MV-4-11 (cell line): ENCODE measurements around the gene DOLK.
"Not testable (repeated sequence)": the region's sequence is repeated elsewhere in the genome, so short reads cannot be mapped to it uniquely, and the experiment has no call there.

Experiments used
- DNase-seq: peaks from one replicate; lab custom pipeline; 2025; lab: John Stamatoyannopoulos, UW

The DOLK gene

DNA sequence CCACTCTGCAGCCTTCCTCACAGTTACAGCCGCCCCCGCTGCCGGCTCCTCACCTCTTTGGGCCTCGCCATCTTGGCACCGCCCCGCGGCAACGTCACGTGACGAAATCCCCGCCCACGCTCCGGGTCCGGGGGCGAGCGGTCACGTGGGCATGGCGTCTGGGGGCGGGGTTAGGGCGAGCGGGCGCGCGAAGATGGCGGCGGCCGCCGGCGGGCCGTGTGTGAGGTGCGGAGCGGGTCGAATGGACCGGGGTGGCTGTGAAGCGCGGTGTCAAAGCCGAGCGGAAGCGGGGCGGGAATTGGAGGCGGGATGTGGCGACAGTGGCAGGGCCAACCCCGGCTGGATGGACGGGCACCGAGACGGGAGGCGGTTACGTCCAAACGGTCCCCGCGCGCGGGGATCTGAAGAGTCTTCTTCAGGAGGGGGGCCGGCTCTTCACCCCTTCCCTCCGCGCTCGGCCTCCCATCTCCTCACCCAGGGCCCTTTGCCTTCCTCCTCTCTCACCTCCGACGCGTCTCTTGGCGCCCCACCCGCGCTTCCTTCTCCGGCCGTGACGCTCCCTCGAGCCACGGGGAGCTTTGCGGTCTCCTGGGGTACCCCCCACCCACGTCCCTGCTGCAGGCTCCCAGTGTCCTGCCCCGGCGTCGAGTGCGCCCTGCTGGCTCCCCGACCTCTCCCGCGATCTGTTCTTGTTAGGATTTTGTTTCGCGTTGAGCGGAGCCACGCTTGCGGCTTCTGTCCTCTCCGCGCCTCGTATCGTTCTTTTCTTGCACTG lies at the start of gene DOLK, which contains the start of gene NUP188:
TSS of gene DOLK (minus strand) at position 77 of the 775 bp plus-strand sequence. CDS start 300 bp downstream, outside the sequence.
TSS of gene NUP188 (plus strand) at position 173 of the 775 bp plus-strand sequence. CDS start at position 194, 21 bp downstream.
- peak; percentile 79 for DNase-seq

DNA sequence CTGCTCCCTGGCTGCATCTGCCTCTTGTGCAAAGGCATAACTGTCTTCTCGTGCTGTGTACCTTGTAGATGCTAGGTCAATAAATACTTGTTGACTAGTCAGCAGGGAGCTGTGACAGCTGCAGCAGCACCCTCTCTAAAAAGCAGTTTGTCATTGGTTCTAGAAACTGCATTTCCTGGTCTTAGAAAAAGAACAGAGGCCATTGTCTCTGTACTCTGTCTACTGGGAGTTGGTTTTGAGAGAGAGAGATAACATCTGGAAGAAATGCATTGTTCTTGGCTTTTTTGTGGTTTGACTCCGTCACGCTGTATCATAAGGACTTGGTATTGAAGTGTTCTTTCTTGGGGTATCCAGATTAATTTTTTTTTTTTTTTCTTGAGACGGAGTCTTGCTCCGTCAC lies 48.4 kb upstream of the DOLK start:
- DNase-seq: no peak

- DNase-seq: no peak
Measured at GRCh38 chr9:128992995-128993394, 45.6 kb upstream of the DOLK start.

DNA sequence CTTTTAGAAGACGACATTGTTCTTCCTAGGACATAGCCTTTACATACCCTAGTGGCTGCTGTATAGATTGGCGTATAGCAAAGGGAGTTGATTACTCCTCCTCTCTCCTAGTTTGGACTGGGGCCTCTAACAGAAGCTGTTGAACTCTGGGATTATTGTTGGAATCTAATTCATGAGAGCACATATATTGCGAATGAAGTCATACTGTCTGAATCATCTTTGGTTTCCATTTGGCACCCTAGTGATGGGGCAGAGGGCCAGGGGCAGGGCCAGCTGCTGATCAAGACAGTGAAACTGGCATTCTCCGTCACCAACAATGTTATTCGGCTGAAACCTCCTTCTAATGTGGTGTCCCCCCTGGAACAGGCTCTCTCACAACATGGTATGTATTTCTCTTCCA lies 40.4 kb upstream of the DOLK start:
- no peak for DNase-seq

GRCh38 chr9:128986671-128987070 lies 39.3 kb upstream of the DOLK start:
- DNase-seq: no peak

DNA sequence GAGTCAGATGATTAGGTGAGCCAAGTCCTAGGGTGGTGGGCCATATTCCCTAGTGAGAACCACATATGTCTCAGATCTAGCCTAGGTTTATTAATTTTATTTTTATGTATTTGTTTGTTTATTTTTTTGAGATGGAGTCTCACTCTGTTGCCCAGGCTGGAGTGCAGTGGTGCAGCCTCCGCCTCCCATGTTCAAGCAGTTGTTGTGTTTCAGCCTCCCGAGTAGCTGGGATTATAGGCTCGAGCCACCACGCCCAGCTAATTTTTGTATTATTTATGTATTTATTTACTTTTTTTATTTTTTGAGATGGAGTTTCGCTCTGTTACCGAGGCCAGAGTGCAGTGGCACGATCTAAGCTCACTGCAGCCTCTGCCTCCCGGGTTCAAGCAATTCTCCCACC lies 36.1 kb upstream of the DOLK start:
- DNase-seq: no peak

DNA sequence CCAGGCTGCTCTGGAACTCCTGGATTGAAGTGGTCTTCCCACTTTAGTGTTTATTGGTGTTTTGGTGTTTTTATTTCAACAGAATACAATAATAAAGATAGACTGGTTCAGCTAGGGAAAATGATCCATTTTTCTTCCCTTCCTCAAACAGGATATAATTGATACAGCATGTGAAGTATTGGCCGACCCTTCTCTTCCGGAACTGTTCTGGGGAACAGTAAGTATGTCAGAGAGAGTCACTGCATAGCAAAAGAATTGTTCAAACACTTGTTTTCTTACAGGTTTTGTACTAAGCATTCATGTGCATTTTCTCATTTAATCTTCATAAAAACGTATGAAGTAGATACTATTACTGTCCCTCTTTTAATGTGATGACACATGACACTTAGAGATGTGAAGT lies 31.7 kb upstream of the DOLK start:
- no peak for DNase-seq

- no peak for DNase-seq
Measured at GRCh38 chr9:128972956-128973355, 25.6 kb upstream of the DOLK start.

- DNase-seq: no peak
Measured at GRCh38 chr9:128969491-128969890, 22.1 kb upstream of the DOLK start.

DNA sequence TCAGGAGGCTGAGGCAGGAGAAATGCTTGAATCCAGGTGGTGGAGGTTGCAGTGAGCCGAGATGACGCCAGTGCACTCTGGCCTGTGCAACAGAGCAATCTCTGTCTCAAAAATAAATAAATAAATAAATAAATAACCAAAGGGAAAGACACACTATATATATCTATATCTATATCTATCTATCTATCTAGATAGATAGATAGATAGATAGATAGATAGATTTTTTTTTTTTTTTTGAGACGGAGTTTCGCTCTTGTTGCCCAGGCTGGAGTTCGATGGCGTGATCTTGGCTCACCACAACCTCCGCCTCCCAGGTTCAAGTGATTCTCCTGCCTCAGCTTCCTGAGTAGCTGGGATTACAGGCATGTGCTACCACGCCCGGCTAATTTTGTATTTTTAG lies 14.0 kb upstream of the DOLK start:
- not testable (repeated sequence) for DNase-seq

- no peak for DNase-seq
Measured at GRCh38 chr9:128947277-128947526, 201 bp downstream of the DOLK start.

DNA sequence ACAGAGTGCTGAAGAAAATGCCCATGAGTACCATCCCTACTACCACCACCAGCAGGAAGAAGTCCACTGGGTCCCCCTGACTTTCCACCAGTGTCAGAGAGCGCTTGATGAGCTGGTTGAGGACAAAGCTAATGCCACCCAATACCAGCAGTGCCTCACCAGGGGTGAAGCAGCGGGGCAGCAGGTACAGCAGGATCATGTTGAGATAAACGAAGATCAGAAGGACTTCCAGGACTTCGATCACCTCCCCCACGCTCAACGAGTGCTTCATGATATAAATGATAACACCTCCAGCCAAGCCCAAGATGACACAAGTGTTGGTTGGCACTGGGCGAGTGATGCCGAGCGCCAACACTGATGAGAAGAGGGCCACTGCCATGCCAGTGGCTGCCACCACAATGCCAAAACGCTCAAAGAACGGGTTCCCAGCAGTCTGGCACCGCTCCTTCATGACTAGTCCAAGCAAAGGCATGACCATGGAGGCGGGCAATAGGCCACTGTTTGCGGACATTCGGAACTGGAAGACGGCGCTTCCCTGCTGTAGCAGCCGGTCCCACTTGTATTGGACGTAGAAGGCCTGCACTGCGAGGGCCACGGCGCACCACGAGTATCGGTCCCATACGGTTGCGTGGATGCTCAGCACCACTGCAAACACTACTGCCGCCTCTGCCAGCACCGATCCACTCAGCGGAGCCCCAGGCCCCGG lies 679 bp downstream of the DOLK start:
- DNase-seq: no peak

- no peak for DNase-seq
Measured at GRCh38 chr9:128945798-128946501, 1.5 kb downstream of the DOLK start.

DNA sequence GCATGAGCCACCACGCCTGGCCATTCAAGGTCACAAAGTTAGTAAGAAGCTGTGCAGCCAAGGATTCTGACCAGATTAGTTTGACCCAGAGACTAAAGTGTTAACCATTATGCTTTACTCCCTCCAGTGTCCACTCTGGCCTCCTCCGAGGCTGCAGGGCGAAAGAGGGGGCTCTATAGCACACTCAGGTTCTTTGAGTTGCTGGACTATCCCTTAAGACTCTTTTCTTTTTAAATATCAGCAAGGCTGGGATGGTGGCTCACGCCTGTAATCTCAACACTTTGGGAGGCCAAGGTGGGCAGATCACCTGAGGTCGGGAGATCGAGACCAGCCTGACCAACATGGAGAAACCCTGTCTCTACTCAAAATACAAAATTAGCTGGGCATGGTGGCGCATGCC lies 2.4 kb downstream of the DOLK start:
- DNase-seq: not testable (repeated sequence)

DNA sequence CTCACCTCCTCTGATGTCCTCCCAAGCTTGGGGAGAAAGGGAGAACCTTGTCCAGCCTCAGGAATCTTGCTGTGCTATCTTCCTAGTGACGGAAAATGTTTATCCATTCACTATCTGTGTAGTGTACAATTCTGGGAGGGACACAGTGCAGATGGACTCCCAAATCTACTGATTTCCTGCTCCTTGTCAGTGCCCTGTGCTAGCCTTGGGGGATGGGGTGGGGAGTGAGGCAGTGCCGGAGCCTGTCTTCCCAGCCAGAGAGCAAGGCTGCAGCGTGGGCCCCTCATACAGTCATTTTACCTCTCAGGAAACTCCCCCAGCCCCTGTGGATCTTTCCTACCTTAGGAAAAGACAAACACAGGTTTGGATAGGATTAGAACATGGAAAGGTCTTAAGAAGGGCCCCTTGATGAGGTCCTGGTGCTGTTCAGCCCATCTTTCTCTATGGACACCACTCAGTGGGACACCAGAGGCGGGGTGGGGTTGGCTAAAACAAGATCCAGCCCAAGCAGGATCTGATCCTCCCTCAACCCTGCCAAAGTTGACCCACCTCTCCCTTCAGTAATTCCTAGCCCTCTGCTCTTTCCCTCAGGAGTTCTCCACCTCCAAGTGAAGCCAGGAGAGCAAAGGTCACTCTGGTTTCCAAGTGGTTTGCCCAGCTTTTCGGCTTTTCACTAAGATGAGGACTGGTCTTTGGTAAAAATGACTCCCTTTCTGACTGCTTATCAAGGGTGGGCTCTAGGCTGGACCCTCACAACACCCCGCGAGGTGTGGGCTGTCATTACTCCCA lies 3.4 kb downstream of the DOLK start:
- DNase-seq: no peak

GRCh38 chr9:128940946-128941755 lies 6.3 kb downstream of the DOLK start:
- DNase-seq: no peak

DNA sequence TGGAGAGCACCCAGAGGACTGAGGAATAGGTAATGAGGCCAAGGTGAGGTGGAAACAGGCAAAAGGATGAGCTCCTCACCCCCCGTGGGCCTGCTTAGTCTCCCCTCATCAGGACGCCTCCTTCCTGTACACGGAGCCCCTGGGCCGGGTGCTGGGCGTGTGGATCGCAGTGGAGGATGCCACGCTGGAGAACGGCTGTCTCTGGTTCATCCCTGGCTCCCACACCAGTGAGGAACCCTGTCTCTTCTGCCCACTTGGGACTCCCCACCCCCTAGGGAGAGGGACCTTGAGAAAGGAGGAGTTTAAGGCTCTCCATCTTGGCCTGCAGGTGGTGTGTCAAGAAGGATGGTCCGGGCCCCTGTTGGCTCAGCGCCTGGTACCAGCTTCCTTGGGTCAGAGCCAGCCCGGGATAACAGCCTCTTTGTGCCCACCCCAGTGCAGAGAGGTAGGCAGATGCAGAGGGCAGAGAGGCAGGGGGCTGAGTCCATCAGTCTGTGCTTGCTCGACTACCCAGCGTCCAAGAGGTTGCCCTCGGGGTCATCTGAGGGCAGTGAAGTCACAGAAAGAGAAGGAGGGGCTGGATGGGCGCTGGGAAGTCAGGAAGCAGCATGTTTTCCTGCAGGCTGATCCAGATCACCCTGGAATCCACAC lies 7.0 kb downstream of the DOLK start:
- DNase-seq: no peak

- DNase-seq: no peak
Measured at GRCh38 chr9:128937310-128938165, 9.9 kb downstream of the DOLK start.

- DNase-seq: no peak
Measured at GRCh38 chr9:128936171-128936865, 11.1 kb downstream of the DOLK start.
